Stimulated activated CD8-positive, alpha-beta memory T cell treated with anti-CD3 and anti-CD28 coated beads, Interleukin-4, amount 100 ng/mL, for 24 hours (primary cell): ENCODE data around the gene ZC3H10.
A peak's percentile ranks its signal among the peaks of the same experiment; 100 is the strongest.

Experiments
- DNase-seq: peaks from one replicate; pipeline ENCODE4 v3.0.0-alpha.2; 2020; ENCODE audit warnings: low read depth

ZC3H10 gene

GRCh38 chr12:56127888-56128669 is 10.0 kb downstream of the ZC3H10 start, which contains the start of gene ESYT1:
Gene ESYT1 (plus strand): TSS chr12:56128267. CDS start chr12:56128320, 53 bp downstream.
- DNase-seq, result peak; percentile 91

DNA sequence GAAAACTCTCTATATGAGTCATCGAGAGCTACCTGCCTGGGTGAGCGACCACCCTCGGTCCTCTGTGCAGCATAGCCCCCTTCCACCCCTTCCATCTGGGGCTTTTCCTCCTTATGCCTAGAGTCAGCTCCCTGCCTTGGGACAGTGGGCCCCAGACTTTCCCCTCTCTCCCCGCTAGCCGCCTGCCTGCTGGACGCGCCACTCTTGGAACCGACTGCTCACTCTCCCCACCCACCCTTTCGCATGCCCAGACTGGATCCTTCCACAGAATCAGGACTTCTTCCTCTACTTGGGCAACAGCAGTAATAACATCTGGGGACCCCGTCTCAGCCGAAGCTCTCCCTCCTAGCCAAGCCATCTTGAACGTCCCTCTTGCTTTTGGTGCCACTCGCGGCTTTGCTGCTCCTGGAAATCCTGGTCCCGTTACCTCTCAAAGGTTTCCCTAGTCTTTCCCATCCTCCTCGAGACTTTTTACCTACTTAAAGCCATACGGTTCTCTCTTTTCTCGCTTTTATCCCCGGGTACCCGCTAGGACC is 10.7 kb downstream of the ZC3H10 start:
- DNase-seq, result no peak

DNA sequence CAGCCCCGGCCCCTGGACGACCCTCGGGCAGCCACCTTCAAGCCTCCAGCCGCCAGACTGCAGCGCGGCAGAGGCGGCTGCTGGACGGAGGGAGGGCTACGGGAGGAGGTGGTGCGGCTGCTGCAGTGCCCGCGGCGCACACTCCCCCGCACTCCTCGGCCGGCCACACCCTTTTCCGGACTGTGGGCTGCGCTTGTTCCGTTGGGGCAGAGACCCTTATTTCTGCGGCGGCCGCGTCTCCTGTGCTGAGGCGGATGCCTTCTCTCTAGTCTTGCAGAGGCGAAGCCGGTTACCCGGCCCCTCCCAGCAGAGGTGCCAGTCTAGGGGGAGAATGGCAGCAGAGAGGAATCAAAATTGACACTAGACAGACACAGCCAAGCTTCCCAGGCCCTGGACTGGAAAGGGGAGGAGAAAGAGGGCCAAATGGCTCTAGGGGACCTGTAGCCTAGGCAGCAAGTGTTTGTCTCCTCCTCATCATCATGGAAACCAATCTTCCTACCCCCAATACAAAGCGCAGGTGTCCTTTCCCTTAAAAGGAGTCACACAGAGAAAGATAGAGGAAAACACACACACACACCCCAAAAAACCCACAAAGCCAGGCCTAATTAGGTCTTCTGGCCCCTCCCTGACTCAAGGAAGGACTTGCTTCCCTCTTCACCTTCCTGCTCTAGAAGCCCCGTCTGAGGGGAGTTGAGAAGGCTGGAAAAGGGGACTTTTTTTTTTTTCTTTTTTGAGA is 11.3 kb downstream of the ZC3H10 start:
- DNase-seq, result peak; percentile 67

- no peak for DNase-seq
Observed at GRCh38 chr12:56129942-56130495, 12.0 kb downstream of the ZC3H10 start.

- no peak for DNase-seq
Observed at GRCh38 chr12:56130876-56131275, 12.8 kb downstream of the ZC3H10 start.

GRCh38 chr12:56134897-56135296 is 16.8 kb downstream of the ZC3H10 start:
- no peak for DNase-seq

DNA sequence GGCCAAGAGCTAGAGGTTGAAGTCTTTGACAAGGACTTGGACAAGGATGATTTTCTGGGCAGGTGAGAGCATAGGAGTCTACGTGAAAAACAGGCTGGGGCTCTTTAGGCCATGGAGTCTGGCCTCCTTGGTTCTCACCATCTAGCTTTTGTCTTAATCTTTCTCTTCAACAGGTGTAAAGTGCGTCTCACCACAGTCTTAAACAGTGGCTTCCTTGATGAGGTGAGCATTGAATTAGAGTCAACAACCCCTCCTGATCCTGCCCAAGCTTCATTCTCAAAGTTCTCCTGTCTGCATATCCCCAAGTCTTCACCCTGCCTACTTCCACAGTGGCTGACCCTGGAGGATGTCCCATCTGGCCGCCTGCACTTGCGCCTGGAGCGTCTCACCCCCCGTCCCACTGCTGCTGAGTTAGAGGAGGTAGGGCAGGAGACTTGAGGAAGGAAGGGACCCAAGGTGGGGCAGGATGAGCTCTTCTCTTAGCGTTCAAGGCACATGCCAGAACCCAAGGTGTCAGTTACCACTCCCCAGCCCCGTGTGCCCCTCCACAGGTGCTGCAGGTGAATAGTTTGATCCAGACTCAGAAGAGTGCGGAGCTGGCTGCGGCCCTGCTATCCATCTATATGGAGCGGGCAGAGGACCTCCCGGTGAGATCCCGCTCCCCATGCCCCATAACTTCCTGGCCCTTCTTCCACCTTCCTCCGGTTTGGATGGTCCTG is 19.9 kb downstream of the ZC3H10 start:
- no peak for DNase-seq

GRCh38 chr12:56141946-56142784 is 24.1 kb downstream of the ZC3H10 start:
- no peak for DNase-seq

DNA sequence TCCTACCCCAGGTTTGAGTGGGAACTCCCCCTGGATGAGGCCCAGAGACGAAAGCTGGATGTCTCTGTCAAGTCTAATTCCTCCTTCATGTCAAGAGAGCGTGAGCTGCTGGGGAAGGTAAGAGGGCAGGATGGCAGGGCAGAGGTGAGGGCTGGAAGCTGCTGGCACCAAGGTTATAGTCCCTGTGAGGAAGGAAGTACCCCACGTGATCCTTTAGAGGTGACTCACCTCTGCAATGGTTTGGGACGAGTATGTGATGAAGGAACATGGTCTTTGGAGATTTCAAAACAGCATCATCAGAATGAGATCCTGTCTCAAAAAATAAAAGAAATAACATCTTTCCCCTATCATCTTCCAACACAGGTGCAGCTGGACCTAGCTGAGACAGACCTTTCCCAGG is 25.2 kb downstream of the ZC3H10 start:
- DNase-seq, result no peak

DNA sequence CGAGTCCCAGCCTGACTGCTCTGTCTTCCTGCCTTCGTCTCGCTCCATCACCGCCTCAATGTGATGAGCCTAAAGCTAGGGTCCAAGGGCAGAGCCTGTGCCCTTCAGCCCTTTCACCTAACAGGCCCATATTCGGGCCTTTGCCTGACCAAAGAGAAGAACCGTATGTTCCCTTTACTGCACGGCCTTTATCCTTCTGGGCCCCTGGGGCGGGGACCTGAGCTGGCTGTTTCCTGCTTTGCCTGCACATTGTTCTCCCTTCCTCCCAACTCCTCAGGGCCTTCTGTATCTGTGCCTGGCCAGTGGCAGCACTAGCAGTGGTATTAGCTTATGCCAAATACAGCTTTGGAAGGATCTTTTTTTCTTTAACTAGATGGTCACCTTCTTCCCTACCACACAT is 25.8 kb downstream of the ZC3H10 start:
- no peak for DNase-seq

- no peak for DNase-seq
Observed at GRCh38 chr12:56145217-56145616, 27.2 kb downstream of the ZC3H10 start.

GRCh38 chr12:56146492-56147460 is 28.7 kb downstream of the ZC3H10 start:
- no peak for DNase-seq

DNA sequence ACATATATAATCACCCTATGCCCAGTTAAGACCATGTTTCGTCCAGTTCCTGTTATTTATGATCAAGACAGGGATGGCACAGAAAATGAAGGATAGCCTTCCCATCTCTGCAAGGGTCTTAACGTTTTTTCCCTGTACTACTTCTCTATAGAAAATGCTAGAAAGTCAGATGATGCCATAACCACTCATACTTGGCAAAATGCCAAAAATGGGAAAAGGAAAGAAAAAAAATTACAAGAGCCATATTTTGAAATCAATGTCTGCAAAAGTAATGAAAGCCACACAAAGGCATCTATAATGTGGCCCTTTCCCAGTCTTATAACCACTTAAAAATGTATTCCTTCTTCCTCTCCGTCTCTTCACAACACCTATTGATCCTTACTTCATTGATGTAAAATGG is 32.5 kb downstream of the ZC3H10 start:
- no peak for DNase-seq

DNA sequence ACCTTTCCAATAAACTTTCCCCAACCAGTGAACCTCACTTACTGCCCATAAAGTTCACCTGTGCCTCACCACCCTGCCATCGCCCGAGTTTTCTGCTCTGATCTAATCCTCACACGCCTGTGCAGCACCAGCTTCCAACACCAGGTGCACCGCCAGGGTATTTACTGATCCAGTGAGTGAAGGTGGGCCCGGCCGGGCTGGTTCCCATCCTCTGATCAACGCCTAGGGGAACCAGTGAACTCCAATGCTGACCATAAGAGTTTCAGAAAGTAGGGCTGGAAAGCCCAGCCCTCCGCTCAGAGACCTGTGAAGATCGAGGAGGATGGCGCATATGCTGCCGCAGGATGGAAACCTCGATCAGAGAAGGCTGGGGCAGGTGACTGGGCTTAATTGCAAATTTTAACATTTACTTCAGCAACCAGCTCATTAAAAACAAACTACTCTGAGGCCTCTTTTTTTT is 33.6 kb downstream of the ZC3H10 start:
- DNase-seq, result peak; percentile 42

DNA sequence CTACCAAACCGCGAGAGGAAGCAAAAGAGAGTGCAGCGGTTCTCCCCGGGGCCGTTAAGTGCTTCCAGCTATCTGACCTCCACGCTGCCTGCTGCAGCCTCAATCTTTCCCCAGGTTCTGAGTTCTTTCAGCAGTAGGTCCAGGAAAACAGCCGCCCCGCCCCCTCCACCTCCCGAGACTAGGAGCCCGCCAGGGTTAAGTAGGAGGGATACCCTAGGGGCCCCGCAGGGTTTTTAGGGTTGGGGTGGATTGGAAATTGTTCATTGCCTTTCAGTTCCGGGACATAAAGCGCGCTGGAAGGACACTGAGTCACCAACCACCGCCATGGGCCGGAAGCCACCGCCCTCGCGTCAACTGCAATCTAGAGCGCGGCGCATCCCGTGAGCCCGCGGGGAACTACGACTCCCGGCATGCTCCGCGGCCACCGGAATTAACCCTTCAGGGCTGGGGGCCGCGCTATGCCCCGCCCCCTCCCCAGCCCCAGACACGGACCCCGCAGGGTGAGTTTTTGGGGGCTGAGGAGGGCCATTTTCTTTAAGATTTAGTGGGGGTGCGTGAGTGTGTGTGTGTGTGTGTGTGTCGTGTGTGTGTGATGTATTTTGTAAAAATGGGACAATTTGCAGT is 34.2 kb downstream of the ZC3H10 start, which contains the start of gene MYL6B:
MYL6B (plus strand) TSS at position 456 of the 624 bp plus-strand sequence. CDS start 1,332 bp downstream, outside the sequence.
- peak; percentile 93 for DNase-seq

DNA sequence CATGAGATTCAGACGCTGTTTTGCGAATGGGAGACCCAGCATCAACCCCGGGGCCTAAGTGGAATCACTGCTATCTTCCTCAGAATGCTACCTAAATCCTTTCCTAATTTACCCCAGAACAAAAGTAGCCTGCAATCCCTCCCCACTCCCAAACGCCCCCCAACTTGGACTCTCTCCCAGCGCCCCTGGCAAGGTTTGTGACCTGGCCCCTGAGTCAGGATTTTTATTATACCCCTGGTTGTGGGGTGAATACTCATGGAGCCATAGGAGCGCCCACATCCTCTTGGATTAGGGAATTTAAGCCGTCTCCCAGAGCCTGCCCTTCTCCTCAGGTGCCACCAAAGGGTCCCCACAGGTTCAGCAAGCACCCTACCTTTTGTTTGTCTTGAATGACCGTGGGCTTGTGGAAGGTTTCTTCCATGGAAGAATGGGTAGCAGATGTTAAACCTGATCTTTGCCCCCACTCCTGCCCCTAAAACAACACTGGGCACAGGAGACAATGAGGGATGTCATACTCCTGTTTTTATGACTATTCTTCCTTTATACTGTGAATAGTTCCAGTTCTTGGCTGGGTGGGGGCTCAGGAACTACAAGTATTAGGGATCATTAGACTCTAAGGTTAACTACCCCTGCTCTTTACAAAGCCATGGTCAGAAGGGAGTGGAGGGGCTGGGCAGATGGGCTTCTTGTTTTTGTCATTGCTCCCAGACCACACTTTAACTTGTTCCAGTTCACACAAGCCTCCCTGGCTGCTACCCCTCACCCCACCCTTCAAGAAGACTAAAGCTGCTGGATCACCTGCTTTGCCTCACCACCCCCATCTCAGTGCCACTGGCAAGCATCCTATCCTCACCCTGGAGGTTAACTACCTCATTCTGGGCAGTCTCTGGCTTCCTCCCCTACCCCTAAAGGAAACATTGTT is 35.0 kb downstream of the ZC3H10 start:
- DNase-seq, result no peak

- no peak for DNase-seq
Observed at GRCh38 chr12:56153678-56154065, 35.6 kb downstream of the ZC3H10 start.

- DNase-seq, result no peak
Observed at GRCh38 chr12:56154246-56154771, 36.2 kb downstream of the ZC3H10 start.
